NCI-H1105 treated with DMSO at 0.1 percent for 48 hours (cell line): ENCODE data around the gene ZNF608.

ENCODE experiments used
- DNase-seq: peaks from one replicate; lab custom pipeline; 2025; lab: John Stamatoyannopoulos, UW

ZNF608 gene

DNA sequence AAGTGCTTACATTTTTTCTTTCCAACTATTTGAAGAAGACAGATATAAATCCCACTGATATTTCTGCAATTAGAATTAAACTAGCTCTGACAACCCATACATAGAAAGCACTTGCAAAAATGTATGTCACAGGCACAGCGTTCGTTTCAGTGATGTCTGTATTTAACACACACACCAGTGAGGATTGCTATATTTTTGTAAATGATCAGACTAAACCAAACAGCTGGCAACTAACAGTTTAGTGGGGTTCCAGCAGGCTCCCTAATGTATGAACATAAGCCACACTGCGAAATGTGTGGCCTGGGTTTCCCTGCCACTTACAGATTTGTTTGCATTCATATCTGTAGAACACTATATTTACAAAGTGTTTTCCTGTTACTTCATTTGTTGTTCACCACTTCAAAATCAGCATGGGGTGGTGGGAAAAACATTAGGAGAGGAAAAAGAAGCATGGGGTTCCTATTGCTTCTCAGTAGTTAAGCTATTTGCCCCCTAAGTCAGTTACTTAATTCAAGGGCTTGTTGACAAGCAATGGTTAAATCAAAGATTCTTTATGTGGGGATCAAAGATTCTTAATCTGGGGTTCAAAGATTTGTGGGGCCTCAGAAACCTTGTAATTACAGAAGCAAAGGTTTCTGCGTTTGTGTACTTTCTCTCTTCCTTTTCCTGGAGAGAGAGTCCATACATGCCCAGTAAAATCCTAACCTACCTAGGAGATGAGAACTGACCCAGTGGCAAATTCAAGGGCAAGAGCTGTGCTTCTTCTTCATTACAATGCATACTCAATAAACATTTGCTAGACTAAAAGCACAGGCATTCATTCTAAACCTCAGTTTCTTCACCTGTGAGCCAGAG is 27.1 kb downstream of the ZNF608 start:
- no peak for DNase-seq

GRCh38 chr5:124718380-124718789 is 28.1 kb downstream of the ZNF608 start:
- peak; percentile 85 for DNase-seq

DNA sequence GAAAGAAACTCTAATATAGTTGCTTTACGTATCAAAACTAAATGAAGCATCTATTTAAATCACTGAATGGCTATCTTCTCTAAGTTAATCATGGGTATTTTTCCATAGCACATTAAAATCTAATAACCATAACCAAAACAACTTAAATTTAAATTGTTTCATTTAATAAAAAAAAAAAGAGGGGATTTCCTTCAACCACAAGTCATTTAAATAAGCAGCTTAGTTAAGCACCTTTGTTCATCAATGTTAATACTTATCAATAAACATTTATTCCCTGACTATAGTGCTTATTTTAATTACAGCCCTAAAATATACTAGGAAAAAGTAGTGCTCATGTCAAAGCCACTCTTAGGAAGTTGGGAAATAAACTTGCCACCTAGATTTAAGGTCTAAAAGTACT is 30.3 kb downstream of the ZNF608 start:
- no peak for DNase-seq

DNA sequence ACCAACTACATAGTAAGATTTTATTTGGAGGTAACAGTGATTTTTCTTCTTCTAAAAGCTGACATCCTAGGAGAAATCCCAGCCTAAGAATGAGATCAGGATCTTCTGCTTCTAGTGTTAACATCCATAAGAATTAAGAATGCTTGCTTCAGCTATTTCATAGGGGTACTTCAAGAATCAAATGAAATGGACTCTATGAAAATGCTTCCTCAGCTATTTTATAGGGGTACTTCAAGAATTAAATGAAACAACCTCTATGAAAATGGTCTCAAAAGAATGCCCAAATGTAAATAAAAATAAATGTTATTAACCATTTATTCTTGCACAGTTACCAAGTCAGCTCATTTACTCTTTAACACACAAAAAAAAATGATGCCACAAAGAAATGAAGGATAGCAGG is 31.5 kb downstream of the ZNF608 start:
- DNase-seq, result no peak

DNA sequence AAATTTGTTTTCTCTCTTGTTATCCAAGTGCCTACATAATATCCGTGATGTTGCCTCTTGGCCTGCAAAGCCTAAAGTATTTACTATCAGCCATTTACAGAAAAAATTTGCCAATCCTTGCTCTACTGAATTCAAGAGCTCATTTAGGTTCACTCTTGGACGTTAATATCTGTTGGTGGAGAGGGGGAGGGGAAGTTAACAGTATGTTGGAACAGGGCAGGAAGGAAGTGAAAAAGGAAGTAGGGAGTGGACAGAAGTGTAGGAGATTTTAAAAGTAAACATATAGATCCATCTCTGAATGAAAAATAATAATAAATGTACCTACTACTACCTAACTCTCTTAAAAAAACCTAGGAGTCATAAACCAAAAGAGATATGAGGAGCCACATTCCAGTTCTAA is 32.8 kb downstream of the ZNF608 start:
- DNase-seq, result no peak

GRCh38 chr5:124712731-124713305 is 33.6 kb downstream of the ZNF608 start:
- no peak for DNase-seq

GRCh38 chr5:124708086-124708485 is 38.4 kb downstream of the ZNF608 start:
- DNase-seq, result no peak

DNA sequence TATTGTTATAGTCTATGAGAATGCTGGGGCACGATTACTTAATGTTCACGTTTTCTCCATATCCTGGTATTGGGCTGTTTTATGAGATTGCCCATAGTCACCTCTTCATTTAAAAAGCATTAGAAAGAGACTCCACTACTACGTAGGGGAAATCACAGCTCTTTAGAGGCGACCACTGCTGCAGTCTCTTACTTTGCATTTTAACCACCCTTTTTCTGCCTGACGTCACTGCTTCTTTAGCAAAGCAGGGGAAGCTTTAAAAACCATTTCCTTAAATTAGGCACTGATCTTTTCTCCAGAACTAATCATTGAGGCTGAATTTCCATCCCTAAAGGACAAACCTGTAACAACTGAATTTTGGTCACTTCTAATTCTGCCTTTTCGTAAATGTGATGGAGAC is 38.9 kb downstream of the ZNF608 start:
- DNase-seq, result no peak

- DNase-seq, result peak; percentile 86
These were observed 39.6 kb downstream of the ZNF608 start for GRCh38 chr5:124706729-124707361.

DNA sequence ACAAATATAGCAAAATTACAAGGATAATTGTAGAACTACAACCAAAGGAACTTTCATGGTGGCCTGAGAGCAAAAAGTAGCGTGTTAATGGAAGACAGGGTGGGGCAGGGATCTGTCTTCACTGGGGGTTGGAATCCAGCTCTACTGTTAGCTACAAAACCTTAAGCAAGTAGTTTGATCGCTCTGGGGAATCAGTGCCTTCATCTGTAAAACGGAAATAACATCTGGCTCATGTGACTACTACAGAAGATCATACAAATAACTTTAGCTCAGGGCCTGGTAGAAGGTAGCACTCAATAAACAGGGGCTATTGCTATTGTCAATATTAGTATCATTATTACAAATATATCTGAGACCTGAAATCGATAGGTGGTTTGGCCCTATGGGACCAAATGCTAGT is 40.4 kb downstream of the ZNF608 start:
- no peak for DNase-seq

- DNase-seq, result no peak
These were observed 40.9 kb downstream of the ZNF608 start for GRCh38 chr5:124705577-124705976.

DNA sequence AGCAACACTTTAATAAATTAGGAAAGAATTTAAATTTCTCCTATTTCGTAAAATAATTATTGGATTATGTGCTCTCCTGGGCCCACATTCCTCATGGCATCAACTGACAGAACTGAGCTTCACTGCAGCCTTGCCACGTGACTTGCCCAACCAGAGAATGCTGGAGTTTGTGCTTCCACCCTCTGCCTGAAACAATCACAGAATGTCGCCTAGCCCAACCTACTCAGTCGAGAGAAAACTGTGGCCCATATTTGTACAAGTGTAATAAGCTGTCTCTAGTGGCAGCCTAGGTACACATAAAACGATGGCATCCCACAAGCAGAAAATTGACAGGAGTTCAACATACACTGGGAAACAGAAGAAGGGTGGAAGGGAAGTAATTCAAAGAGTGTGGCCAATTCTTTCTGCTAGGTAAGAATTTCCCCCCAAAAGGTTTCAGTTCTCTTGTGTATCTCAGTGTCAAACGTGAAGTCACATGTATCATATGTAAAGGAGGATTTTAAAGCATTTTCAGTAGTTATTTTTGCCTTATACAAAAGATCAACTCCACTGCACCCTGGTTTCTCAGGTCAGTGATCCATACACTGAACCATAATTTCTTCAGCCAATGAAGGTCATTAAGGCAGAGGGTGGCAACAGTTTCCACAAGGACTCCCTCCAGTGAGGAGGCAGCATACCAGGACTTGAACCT is 41.7 kb downstream of the ZNF608 start:
- DNase-seq, result no peak

DNA sequence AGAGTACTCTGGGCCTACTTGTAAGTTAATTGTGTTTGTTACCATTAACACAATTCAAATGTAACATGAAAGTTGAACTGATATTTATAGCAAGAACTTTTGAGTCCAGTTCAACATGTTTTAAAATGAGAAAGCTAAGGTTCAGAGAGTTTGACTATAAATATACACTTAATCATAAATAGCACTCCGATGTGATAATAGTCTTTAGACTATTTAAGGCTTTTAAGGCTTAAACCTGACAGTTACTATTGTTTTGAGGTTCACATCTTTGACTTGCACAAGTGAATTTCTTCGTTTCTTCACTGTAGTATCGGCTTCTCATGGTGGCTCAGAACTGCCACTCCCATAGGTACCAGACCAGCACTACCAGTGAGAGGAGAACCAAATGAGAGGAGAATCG is 42.4 kb downstream of the ZNF608 start:
- DNase-seq, result no peak

GRCh38 chr5:124702525-124702924 is 43.9 kb downstream of the ZNF608 start:
- DNase-seq, result no peak

DNA sequence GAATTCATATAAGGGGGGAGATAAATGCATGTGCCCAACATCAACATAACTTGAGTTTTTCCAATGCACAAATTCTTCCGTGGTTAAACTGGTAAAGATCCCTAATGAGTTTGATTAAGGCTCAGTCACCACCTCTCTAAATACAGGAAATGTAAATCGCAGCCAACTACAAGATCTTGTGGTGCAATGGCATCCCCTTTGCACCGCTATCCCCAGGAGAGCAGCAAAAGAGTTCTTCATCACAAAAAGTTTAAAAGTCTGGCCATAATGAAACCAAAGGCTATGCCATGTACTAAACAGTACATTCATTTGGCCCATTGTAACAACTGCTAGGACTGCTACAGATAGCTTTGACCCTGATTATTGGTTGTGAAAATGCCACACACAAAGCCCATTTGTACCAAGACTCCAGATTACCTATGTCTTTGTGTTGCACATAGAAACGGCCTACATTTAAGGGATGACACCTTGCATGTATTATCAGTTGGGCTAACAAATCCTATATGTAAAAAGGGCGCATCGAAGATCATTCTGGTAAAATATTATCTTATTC is 44.5 kb downstream of the ZNF608 start:
- no peak for DNase-seq

- no peak for DNase-seq
These were observed 45.4 kb downstream of the ZNF608 start for GRCh38 chr5:124701016-124701415.

DNA sequence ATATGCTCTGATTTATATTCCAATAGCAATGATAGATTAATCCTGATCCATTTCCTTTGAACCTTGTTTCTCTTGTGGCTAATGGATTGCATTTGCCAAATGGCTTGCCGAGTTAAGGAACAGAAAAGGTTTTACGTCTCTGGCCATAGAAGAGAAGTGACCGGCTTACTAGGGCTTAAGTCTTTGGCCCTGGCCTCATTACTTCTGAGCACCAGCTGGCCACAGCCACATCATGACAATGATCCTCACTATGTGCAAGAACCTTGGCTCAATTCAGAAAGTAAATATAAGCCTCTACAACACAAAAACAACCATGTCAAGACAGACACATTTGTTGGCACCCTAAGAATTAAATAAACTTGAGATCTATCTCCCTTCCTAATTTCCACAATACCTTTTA is 46.1 kb downstream of the ZNF608 start:
- DNase-seq, result no peak

DNA sequence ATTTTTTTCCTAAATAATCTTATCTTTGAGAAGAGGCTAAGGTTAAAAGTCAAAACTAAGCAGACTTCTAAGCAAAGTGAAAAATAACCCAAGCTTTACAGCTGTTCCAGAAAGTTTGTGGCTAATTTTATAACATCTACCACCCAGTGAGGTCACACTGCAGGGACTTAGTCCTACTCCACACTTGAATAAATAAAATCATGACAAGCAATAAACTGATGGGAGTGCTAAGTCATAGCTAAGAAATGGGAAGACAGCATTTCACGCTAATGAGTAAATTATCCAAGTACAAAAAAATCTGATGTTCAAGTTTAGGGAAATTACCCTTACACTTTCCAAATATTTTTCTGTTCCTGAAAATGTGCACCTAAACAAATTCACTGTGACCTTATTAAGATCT is 47.7 kb downstream of the ZNF608 start:
- no peak for DNase-seq

DNA sequence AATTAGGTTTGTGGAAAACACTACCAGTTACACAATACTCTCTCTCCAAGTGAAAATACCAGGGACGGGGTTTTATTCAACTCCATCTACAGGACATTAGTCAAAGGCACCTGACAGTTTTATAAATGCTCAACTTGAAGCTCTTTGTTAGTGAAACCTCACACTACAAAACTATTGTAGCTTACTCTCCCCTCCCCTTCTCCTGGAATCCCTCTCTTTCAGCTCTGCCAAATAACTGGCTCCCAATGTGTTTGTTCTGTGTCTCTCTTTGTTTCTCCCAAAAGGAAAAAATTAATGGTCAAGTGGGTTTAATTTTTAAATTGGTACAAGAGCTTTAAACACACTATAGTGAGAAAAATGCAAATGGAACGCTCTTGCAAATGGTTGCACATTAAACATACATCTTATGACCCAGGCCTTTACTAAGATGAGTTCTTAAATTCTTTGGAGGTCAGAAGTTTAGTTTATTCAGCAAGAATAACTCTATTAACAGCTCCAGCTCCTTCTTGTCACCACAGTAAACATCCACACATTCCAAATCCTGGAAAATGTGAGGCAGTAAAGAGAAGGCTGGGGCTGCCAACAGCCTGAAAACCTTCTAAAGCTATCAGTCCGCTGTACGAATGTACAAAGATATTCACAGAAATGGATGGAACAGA is 48.4 kb downstream of the ZNF608 start:
- peak; percentile 30 for DNase-seq

DNA sequence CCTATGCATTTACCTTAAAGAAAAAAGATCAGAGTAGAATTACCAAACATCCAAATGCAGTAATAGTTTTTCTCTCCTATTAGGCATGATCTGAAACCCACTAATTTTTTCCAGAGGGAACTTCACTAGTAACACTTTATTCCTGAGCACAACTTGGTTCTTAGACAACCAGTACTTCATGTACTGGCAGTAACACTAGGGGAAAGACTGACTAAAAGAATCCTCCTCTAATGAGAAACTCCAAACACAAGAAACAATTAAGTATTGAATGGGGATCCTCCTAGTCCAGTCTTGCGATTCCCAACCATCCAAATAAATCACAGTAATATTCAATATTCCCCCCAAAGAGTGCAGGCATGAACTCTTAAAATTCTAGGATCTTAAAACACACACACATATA is 48.9 kb downstream of the ZNF608 start:
- DNase-seq, result no peak

- DNase-seq, result no peak
These were observed 49.5 kb downstream of the ZNF608 start for GRCh38 chr5:124696898-124697297.
